ENCODE data around the gene MYMK. TPM values are rescaled to one million over a fixed set of nuclear protein-coding genes. Genes with fewer than 3 reads are reported as not detected.

Gene MYMK
- total and polyA plus RNA-seq, 3 donors from 2014 or later, result 0.87 TPM; not detected in 2

DNA sequence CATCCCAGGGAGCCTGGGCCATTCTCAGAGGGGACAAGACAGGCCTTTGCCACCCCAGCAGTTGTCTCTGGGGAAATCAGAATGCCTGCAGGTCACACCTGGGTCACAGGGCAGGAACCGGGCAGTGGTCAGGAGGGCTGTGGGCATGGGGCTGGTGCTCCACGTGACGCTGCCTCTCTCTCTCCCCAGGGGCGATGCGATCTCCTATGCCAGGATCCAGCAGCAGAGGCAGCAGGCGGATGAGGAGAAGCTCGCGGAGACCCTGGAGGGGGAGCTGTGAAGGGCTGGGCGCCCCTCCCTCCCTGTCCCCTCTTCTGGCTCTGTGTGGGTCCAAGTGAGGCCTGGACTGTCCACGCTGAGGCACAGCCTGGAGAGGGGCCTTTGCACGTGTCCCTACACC, 56.4 kb downstream of the MYMK start:
- WGBS, 2 donors, result 83 to 96% methylated on average over 5 to 8 of the region's 11 CpGs
- intact Hi-C loops (cut with DNase I; ENCODE audit: low total_unique reads), result no loop called here

DNA sequence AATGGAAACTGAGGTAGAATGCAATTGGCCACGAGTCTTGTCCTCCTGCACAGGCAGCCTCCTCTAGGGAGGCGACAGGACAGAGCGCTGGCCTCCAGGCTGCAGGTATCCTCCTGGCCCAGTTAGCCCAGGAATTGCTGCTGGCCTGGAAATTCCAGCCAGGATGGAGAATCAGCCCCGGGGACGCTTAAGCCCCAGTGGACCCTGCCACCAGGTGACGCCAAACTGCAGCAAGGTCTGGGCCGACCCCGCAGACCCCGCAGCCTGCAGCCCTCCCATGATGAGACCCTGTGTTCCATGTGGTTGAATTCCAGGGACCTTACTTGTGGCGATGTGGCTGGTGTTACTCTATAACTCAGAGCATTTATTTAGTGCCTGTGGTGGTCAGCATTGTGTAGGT, 57.7 kb downstream of the MYMK start:
- 86 to 87% methylated on average over 4 to 10 of the region's 10 CpGs for WGBS, 2 donors
- Histone ChIP-seq H3K36me3 (ENCODE audit: low read depth, missing control alignments) (no peaks in the 10 kb centered on the region), H3K9me3 (no peaks in the 10 kb centered on the region), H3K27ac (no peak overlapping the region), H3K4me1 (no peaks in the 10 kb centered on the region), H3K4me3 (no peak overlapping the region), H3K27me3 (no peaks in the 10 kb centered on the region)
- DNase-seq, result no peak
- intact Hi-C loops (cut with DNase I; ENCODE audit: low total_unique reads), result no loop called here
- TF ChIP-seq, protein P1, sequence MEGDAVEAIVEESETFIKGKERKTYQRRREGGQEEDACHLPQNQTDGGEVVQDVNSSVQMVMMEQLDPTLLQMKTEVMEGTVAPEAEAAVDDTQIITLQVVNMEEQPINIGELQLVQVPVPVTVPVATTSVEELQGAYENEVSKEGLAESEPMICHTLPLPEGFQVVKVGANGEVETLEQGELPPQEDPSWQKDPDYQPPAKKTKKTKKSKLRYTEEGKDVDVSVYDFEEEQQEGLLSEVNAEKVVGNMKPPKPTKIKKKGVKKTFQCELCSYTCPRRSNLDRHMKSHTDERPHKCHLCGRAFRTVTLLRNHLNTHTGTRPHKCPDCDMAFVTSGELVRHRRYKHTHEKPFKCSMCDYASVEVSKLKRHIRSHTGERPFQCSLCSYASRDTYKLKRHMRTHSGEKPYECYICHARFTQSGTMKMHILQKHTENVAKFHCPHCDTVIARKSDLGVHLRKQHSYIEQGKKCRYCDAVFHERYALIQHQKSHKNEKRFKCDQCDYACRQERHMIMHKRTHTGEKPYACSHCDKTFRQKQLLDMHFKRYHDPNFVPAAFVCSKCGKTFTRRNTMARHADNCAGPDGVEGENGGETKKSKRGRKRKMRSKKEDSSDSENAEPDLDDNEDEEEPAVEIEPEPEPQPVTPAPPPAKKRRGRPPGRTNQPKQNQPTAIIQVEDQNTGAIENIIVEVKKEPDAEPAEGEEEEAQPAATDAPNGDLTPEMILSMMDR (IDR thresholded peaks at IDR 0.05), result no peak
- TF ChIP-seq POLR2A (IDR thresholded peaks at IDR 0.05), result no peak

More for the DNA sequence above, 56.4 kb downstream of the MYMK start:
- Histone ChIP-seq H3K27me3 (no peaks in the 10 kb centered on the region), H3K27ac (no peak overlapping the region), H3K4me1 (no peaks in the 10 kb centered on the region), H3K4me3 (no peak overlapping the region), H3K9me3 (no peaks in the 10 kb centered on the region), H3K36me3 (ENCODE audit: low read depth, missing control alignments) (no peaks in the 10 kb centered on the region)
- no peak for TF ChIP-seq POLR2A (IDR thresholded peaks at IDR 0.05)
- TF ChIP-seq, protein P1 (IDR thresholded peaks at IDR 0.05), result no peak
- DNase-seq, result no peak

DNA sequence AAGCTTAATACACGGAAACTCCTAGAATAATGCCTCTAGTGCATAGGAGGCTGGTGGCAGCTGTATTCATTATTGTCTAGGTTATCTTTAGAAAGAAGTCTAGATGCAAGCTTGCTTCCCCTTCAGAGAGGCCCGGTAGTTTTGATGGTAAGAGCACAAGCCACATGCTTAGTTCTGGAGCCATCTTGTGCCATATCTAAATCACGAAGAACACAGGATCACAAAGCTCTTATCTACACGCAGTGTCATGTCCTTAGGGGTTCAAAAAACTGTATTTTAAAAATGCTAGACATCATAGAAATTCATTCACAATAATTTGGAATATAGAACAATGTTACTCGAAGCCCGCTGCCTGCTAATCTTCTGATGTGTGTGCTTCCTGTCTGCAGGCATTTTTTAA, 58.8 kb downstream of the MYMK start:
- H3K27ac ChIP-seq, result no peak overlapping the region
- H3K27me3 ChIP-seq, result no peaks in the 10 kb centered on the region
- intact Hi-C loops (cut with DNase I; ENCODE audit: low total_unique reads), result no loop called here
- DNase-seq, result no peak
- H3K36me3 ChIP-seq (ENCODE audit: low read depth, missing control alignments), result no peaks in the 10 kb centered on the region
- no peaks in the 10 kb centered on the region for H3K9me3 ChIP-seq
- WGBS, 2 donors, result 85 to 86% methylated on average over 6 of the region's 6 CpGs
- peaks cover 1% of the 10 kb centered on the region for H3K4me1 ChIP-seq
- no peak overlapping the region for H3K4me3 ChIP-seq
- TF ChIP-seq POLR2A (IDR thresholded peaks at IDR 0.05), result no peak

DNA sequence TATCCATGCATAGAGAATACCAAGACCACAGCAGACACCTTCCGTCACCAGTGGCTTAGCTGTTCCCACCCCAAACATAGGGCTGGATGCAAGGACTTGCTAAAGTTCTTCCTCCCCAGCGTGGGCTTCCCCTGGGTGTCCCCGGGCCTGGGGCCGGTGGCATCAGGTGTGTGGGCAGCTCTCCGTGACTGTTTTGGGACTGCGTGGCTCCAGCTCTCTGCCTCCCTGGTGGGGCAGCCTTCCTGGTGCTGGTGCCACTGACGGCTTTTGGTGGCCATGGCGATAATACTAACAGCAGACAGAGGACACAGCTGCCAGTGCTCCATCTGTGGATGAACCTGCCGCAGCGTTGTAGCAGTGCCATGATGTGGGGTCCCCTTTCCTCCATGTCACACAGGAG, 60.1 kb downstream of the MYMK start:
- Histone ChIP-seq H3K4me3 (no peak overlapping the region), H3K9me3 (no peaks in the 10 kb centered on the region), H3K36me3 (ENCODE audit: low read depth, missing control alignments) (no peaks in the 10 kb centered on the region), H3K4me1 (peaks cover 7% of the 10 kb centered on the region), H3K27me3 (no peaks in the 10 kb centered on the region), H3K27ac (no peak overlapping the region)
- no peak for DNase-seq
- 93 to 96% methylated on average over 10 of the region's 10 CpGs for WGBS, 2 donors
- intact Hi-C loops (cut with DNase I; ENCODE audit: low total_unique reads), result no loop called here
- TF ChIP-seq, protein P1 (IDR thresholded peaks at IDR 0.05), result no peak
- no peak for TF ChIP-seq POLR2A (IDR thresholded peaks at IDR 0.05)

Other genes starting within 250 kb of the MYMK start
- 10 to 100 TPM; 25.6 to 31.1 TPM for gene ABO, start 249.8 kb downstream of the MYMK start, total RNA-seq
- 10.4 TPM for gene ABO, start 249.8 kb downstream of the MYMK start, polyA plus RNA-seq (ENCODE audit: insufficient read depth, low read depth, low replicate concordance)
- gene SURF6, start 188.8 kb downstream of the MYMK start, total RNA-seq, result 10 to 100 TPM; 28.5 to 36.0 TPM
- gene SURF6, start 188.8 kb downstream of the MYMK start, polyA plus RNA-seq (ENCODE audit: insufficient read depth, low read depth, low replicate concordance), result 19.8 TPM
- 10 to 100 TPM; 25.9 to 29.3 TPM for gene MED22, start 176.8 kb downstream of the MYMK start, total RNA-seq
- 20.2 TPM for gene MED22, start 176.8 kb downstream of the MYMK start, polyA plus RNA-seq (ENCODE audit: insufficient read depth, low read depth, low replicate concordance)
- 1,000 to 10,000 TPM in 1 of 2 donors, 100 to 1,000 TPM in 1; 856 to 1,453 TPM for gene RPL7A, start 176.7 kb downstream of the MYMK start, total RNA-seq
- gene RPL7A, start 176.7 kb downstream of the MYMK start, polyA plus RNA-seq (ENCODE audit: insufficient read depth, low read depth, low replicate concordance), result 1,924 TPM
- gene SURF1, start 168.5 kb downstream of the MYMK start, total RNA-seq, result 10 to 100 TPM; 51.4 to 58.9 TPM
- gene SURF1, start 168.5 kb downstream of the MYMK start, polyA plus RNA-seq (ENCODE audit: insufficient read depth, low read depth, low replicate concordance), result 71.0 TPM
- gene SURF2, start 168.4 kb downstream of the MYMK start, total RNA-seq, result 100 to 1,000 TPM; 103 to 121 TPM
- 160 TPM for gene SURF2, start 168.4 kb downstream of the MYMK start, polyA plus RNA-seq (ENCODE audit: insufficient read depth, low read depth, low replicate concordance)
- 100 to 1,000 TPM; 150 to 151 TPM for gene SURF4, start 148.9 kb downstream of the MYMK start, total RNA-seq
- 163 TPM for gene SURF4, start 148.9 kb downstream of the MYMK start, polyA plus RNA-seq (ENCODE audit: insufficient read depth, low read depth, low replicate concordance)
- 10 to 100 TPM in 1 of 2 donors, 1 to 10 TPM in 1; 8.4 to 20.9 TPM for gene STKLD1, start 148.6 kb downstream of the MYMK start, total RNA-seq
- 33.1 TPM for gene STKLD1, start 148.6 kb downstream of the MYMK start, polyA plus RNA-seq (ENCODE audit: insufficient read depth, low read depth, low replicate concordance)
- 10 to 100 TPM; 31.4 to 31.5 TPM for gene REXO4, start 106.9 kb downstream of the MYMK start, total RNA-seq
- 36.7 TPM for gene REXO4, start 106.9 kb downstream of the MYMK start, polyA plus RNA-seq (ENCODE audit: insufficient read depth, low read depth, low replicate concordance)
- gene ADAMTS13, start 102.6 kb downstream of the MYMK start, total RNA-seq, result 10 to 100 TPM; 15.4 to 21.2 TPM
- gene ADAMTS13, start 102.6 kb downstream of the MYMK start, polyA plus RNA-seq (ENCODE audit: insufficient read depth, low read depth, low replicate concordance), result 15.6 TPM
- gene CACFD1, start 65.0 kb downstream of the MYMK start, total RNA-seq, result 10 to 100 TPM; 43.3 to 47.9 TPM
- gene CACFD1, start 65.0 kb downstream of the MYMK start, polyA plus RNA-seq (ENCODE audit: insufficient read depth, low read depth, low replicate concordance), result 34.7 TPM
- gene SLC2A6, start 45.9 kb downstream of the MYMK start, total RNA-seq, result 1 to 10 TPM; 2.6 to 3.5 TPM
- gene SLC2A6, start 45.9 kb downstream of the MYMK start, polyA plus RNA-seq (ENCODE audit: insufficient read depth, low read depth, low replicate concordance), result 2.9 TPM
- gene ADAMTSL2, start 9.7 kb upstream of the MYMK start, total RNA-seq, result 10 to 100 TPM in 1 of 2 donors, 1 to 10 TPM in 1; 9.4 to 11.1 TPM
- 3.8 TPM for gene ADAMTSL2, start 9.7 kb upstream of the MYMK start, polyA plus RNA-seq (ENCODE audit: insufficient read depth, low read depth, low replicate concordance)
- 1 to 10 TPM; 2.8 to 3.8 TPM for gene FAM163B, start 84.4 kb upstream of the MYMK start, total RNA-seq
- gene FAM163B, start 84.4 kb upstream of the MYMK start, polyA plus RNA-seq (ENCODE audit: insufficient read depth, low read depth, low replicate concordance), result 2.2 TPM
- gene DBH, start 111.4 kb upstream of the MYMK start, total RNA-seq, result under 1 TPM in 1 of 2 donors, not detected in 1; 0.06 TPM
- gene DBH, start 111.4 kb upstream of the MYMK start, polyA plus RNA-seq (ENCODE audit: insufficient read depth, low read depth, low replicate concordance), result not detected
- 1 to 10 TPM; 5.1 to 7.2 TPM for gene SARDH, start 213.4 kb upstream of the MYMK start, total RNA-seq
- gene SARDH, start 213.4 kb upstream of the MYMK start, polyA plus RNA-seq (ENCODE audit: insufficient read depth, low read depth, low replicate concordance), result 2.6 TPM